ENCODE data around the gene SLC40A1. TPM values are rescaled to one million over a fixed set of nuclear protein-coding genes. Genes with fewer than 3 reads are reported as not detected.

SLC40A1 gene
- total RNA-seq, 1 experiment from 2014 or later: not detected

GRCh38 chr2:189621781-189622180 is 41.2 kb upstream of the SLC40A1 start:
- H3K9me3 ChIP-seq (ENCODE audit: low read length): no peaks in the 10 kb centered on the region
- H3K27me3 ChIP-seq (ENCODE audit: low read length): no peaks in the 10 kb centered on the region
- no peak overlapping the region for H3K4me2 ChIP-seq (ENCODE audit: low read depth, low read length, poor library complexity, severe bottlenecking)
- H3K9ac ChIP-seq (ENCODE audit: low read length): no peak overlapping the region
- DNase-seq: peak; percentile 2
- no peak overlapping the region for H3K27ac ChIP-seq (ENCODE audit: low read length)
- H4K20me1 ChIP-seq (ENCODE audit: insufficient read depth, low read depth, low read length): no peaks in the 10 kb centered on the region
- no peaks in the 10 kb centered on the region for H3K4me1 ChIP-seq (ENCODE audit: low read length)
- H2AFZ ChIP-seq (ENCODE audit: low read length): no peak overlapping the region
- no peak overlapping the region for H3K4me3 ChIP-seq (ENCODE audit: low read length)
- no peaks in the 10 kb centered on the region for H3K36me3 ChIP-seq (ENCODE audit: insufficient read depth, low read length)
- H3K79me2 ChIP-seq (ENCODE audit: low read length): no peaks in the 10 kb centered on the region
- no peaks in the 10 kb centered on the region for H3K9me2 ChIP-seq (replicated peaks; ENCODE audit: insufficient read depth, low read length)

DNA sequence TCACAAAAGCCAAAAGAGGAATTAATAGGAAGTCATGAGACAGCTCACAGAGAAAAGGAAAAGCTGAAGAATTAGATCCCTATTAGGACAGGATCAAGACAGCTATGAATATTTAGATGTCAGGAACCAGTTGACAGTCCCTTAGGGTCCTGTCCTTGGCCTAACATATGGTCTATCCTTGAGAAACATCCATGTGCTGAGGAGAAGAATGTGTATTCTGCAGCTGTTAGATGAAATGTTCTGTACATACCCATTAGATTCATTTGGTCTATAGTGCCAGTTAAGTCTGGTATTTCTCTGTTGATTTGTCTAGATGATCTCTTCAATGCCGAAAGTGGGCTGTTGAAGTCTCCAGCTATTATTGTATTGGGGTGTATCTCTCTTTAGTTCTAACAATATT is 37.6 kb upstream of the SLC40A1 start:
- Histone ChIP-seq H3K4me1 (ENCODE audit: low read length) (no peaks in the 10 kb centered on the region), H3K27me3 (ENCODE audit: low read length) (no peaks in the 10 kb centered on the region), H3K79me2 (ENCODE audit: low read length) (no peaks in the 10 kb centered on the region)

DNA sequence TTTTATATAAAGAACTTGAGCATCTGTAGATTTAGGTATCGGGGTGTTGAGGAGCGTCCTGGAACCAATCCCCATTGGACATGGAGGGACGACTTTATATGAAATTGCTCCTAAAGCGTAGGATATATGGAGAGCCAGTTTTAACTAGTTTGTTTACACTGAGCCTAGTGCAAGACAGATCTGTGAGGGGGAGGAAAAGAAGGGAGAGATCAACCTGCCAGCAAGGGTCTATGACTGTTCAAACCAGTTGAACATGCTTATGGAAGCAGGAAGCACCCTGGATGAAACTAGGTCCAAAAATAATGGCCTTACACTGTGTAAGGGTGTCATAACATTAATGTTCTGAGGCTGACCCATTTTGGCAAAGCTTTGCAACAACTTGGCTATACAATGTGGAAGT is 34.0 kb upstream of the SLC40A1 start:
- Histone ChIP-seq H3K9ac (ENCODE audit: low read length) (no peak overlapping the region), H3K4me1 (ENCODE audit: low read length) (no peaks in the 10 kb centered on the region), H4K20me1 (ENCODE audit: insufficient read depth, low read depth, low read length) (no peaks in the 10 kb centered on the region), H2AFZ (ENCODE audit: low read length) (no peak overlapping the region), H3K27ac (ENCODE audit: low read length) (no peak overlapping the region), H3K36me3 (ENCODE audit: insufficient read depth, low read length) (no peaks in the 10 kb centered on the region), H3K9me3 (ENCODE audit: low read length) (no peaks in the 10 kb centered on the region), H3K4me3 (ENCODE audit: low read length) (no peak overlapping the region), H3K79me2 (ENCODE audit: low read length) (no peaks in the 10 kb centered on the region), H3K4me2 (ENCODE audit: low read depth, low read length, poor library complexity, severe bottlenecking) (no peak overlapping the region), H3K27me3 (ENCODE audit: low read length) (no peaks in the 10 kb centered on the region), H3K9me2 (replicated peaks; ENCODE audit: insufficient read depth, low read length) (no peaks in the 10 kb centered on the region)
- DNase-seq: peak; percentile 32

More for the DNA sequence above, 37.6 kb upstream of the SLC40A1 start:
- Histone ChIP-seq H4K20me1 (ENCODE audit: insufficient read depth, low read depth, low read length) (no peaks in the 10 kb centered on the region), H3K9me3 (ENCODE audit: low read length) (no peaks in the 10 kb centered on the region), H3K4me3 (ENCODE audit: low read length) (no peak overlapping the region), H3K9ac (ENCODE audit: low read length) (no peak overlapping the region), H3K4me2 (ENCODE audit: low read depth, low read length, poor library complexity, severe bottlenecking) (no peak overlapping the region), H3K36me3 (ENCODE audit: insufficient read depth, low read length) (no peaks in the 10 kb centered on the region), H3K27ac (ENCODE audit: low read length) (no peak overlapping the region), H3K9me2 (replicated peaks; ENCODE audit: insufficient read depth, low read length) (no peaks in the 10 kb centered on the region), H2AFZ (ENCODE audit: low read length) (no peak overlapping the region)
- DNase-seq: no peak

DNA sequence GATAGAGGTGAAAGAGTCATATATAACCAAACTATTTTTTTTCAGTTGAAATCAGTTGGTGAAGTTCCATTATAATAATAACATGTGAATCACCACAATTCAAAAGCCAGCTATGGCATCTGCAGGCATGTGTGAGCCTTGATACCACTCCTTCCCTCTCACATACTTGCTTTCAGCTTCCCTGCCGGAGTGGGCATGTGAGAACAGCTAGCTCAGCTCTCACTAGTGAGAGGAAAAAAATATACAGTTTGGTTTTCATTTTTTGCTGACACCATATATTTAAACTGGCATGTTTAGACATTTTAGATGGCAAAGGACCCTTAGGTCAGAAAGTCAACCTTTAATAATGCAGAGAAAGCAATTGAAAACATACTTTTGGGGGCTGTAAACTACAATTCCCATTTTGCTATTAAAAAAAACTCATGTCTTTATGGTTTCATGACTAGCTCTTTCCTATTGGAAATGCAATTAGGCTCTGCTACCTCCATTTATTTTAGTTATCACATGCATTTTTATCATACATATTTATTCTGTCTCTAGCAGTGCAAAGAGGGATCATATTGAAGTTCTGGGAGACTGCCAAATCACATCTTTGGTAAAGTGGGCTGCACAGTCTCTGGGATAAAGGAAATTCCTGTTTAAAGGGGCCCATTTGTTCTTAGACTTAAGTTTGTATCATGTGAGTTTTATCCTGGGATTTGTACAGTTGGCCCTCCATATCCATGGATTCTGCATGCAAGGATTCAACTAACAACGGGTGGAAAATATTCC is 33.2 kb upstream of the SLC40A1 start:
- Histone ChIP-seq H3K4me3 (ENCODE audit: low read length) (no peak overlapping the region), H3K4me1 (ENCODE audit: low read length) (no peaks in the 10 kb centered on the region), H3K36me3 (ENCODE audit: insufficient read depth, low read length) (no peaks in the 10 kb centered on the region), H3K9ac (ENCODE audit: low read length) (no peak overlapping the region), H3K27me3 (ENCODE audit: low read length) (no peaks in the 10 kb centered on the region), H2AFZ (ENCODE audit: low read length) (no peak overlapping the region), H3K4me2 (ENCODE audit: low read depth, low read length, poor library complexity, severe bottlenecking) (no peak overlapping the region), H3K27ac (ENCODE audit: low read length) (no peak overlapping the region), H3K79me2 (ENCODE audit: low read length) (no peaks in the 10 kb centered on the region), H4K20me1 (ENCODE audit: insufficient read depth, low read depth, low read length) (no peaks in the 10 kb centered on the region), H3K9me2 (replicated peaks; ENCODE audit: insufficient read depth, low read length) (no peaks in the 10 kb centered on the region), H3K9me3 (ENCODE audit: low read length) (no peaks in the 10 kb centered on the region)
- peak; percentile 36 for DNase-seq

DNA sequence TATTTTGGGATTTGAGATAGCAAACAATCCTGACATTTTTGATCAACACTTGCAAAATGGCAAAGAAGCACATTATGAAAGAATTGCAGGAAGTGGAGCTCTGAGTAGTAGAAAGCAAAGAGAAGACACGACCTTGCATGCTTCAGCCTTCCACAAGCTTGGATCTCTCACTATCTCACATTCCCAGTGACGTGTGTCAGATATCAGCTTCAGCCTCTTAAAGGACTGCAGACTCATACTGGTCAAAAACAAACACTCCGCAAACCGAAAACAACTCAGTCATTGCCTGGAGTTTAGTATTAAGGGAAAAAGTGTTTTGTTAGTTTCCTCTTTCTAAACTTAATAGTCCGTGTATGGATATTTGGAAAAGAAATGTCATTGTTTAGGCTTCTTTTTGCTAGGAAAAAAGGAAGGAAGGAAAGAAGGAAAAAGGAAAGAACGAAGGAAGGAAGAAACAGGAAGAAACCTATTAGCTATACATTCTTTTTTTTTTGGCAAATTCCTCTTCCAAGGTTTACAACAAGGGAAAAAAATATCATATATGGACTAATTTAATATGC is 32.6 kb upstream of the SLC40A1 start:
- Histone ChIP-seq H3K27ac (ENCODE audit: low read length) (no peak overlapping the region), H3K4me1 (ENCODE audit: low read length) (no peaks in the 10 kb centered on the region), H3K9me2 (replicated peaks; ENCODE audit: insufficient read depth, low read length) (no peaks in the 10 kb centered on the region), H3K9me3 (ENCODE audit: low read length) (no peaks in the 10 kb centered on the region), H3K4me3 (ENCODE audit: low read length) (no peak overlapping the region), H4K20me1 (ENCODE audit: insufficient read depth, low read depth, low read length) (no peaks in the 10 kb centered on the region), H3K4me2 (ENCODE audit: low read depth, low read length, poor library complexity, severe bottlenecking) (no peak overlapping the region), H2AFZ (ENCODE audit: low read length) (no peak overlapping the region), H3K9ac (ENCODE audit: low read length) (no peak overlapping the region), H3K36me3 (ENCODE audit: insufficient read depth, low read length) (no peaks in the 10 kb centered on the region), H3K79me2 (ENCODE audit: low read length) (no peaks in the 10 kb centered on the region), H3K27me3 (ENCODE audit: low read length) (no peaks in the 10 kb centered on the region)
- DNase-seq: no peak

DNA sequence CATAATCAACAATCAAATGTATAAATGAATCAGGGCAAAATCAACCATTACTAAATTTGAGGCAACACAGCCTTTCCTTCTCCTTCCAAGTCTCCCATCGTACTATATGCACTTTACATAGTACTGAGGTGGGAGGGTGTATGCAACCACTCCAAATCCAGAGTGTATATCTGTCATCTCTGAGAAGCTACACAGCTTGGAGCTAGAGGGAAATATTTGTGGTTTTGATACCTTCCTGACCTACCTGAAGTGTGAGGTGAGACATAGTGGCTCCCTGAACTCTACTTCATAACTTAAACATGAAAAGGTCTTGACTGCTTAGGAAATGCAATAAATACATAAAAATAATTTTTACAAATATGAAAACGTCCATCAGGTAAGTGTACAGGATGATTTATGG is 30.1 kb upstream of the SLC40A1 start:
- Histone ChIP-seq H3K36me3 (ENCODE audit: insufficient read depth, low read length) (no peaks in the 10 kb centered on the region), H3K4me3 (ENCODE audit: low read length) (no peak overlapping the region), H4K20me1 (ENCODE audit: insufficient read depth, low read depth, low read length) (no peaks in the 10 kb centered on the region), H3K9ac (ENCODE audit: low read length) (no peak overlapping the region), H3K27me3 (ENCODE audit: low read length) (no peaks in the 10 kb centered on the region), H3K9me2 (replicated peaks; ENCODE audit: insufficient read depth, low read length) (no peaks in the 10 kb centered on the region), H3K4me1 (ENCODE audit: low read length) (no peaks in the 10 kb centered on the region), H3K9me3 (ENCODE audit: low read length) (no peaks in the 10 kb centered on the region), H2AFZ (ENCODE audit: low read length) (no peak overlapping the region), H3K4me2 (ENCODE audit: low read depth, low read length, poor library complexity, severe bottlenecking) (no peak overlapping the region), H3K27ac (ENCODE audit: low read length) (no peak overlapping the region), H3K79me2 (ENCODE audit: low read length) (no peaks in the 10 kb centered on the region)
- no peak for DNase-seq

- Histone ChIP-seq H3K79me2 (ENCODE audit: low read length) (no peaks in the 10 kb centered on the region), H3K9me2 (replicated peaks; ENCODE audit: insufficient read depth, low read length) (no peaks in the 10 kb centered on the region), H3K36me3 (ENCODE audit: insufficient read depth, low read length) (no peaks in the 10 kb centered on the region), H3K27ac (ENCODE audit: low read length) (no peak overlapping the region), H3K9ac (ENCODE audit: low read length) (no peak overlapping the region), H3K27me3 (ENCODE audit: low read length) (no peaks in the 10 kb centered on the region), H3K4me2 (ENCODE audit: low read depth, low read length, poor library complexity, severe bottlenecking) (no peak overlapping the region), H4K20me1 (ENCODE audit: insufficient read depth, low read depth, low read length) (no peaks in the 10 kb centered on the region), H3K4me1 (ENCODE audit: low read length) (no peaks in the 10 kb centered on the region), H3K9me3 (ENCODE audit: low read length) (no peaks in the 10 kb centered on the region), H2AFZ (ENCODE audit: low read length) (no peak overlapping the region), H3K4me3 (ENCODE audit: low read length) (no peak overlapping the region)
- no peak for DNase-seq
Observed at GRCh38 chr2:189609853-189610252, 29.3 kb upstream of the SLC40A1 start.

DNA sequence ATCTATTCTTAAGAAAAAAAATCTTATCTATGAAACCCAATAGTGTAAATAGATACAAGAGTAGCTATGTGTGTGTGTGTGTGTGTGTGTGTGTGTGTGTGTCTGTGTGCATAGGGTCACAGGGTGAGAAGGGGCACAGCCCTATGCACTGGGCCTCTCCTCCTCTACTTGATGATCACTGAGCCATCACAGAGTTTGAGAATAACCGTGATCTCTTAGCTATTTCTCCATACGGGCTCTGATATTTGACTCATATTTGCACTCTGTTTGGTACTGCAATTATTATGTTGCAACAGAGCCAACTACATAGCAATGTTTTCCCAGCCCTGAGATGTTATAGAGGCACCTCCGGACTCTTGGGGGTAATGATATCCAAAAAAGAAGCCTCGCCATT is 28.8 kb upstream of the SLC40A1 start:
- Histone ChIP-seq H3K27me3 (ENCODE audit: low read length) (no peaks in the 10 kb centered on the region), H3K4me3 (ENCODE audit: low read length) (no peak overlapping the region), H3K4me1 (ENCODE audit: low read length) (no peaks in the 10 kb centered on the region), H3K9me3 (ENCODE audit: low read length) (no peaks in the 10 kb centered on the region), H4K20me1 (ENCODE audit: insufficient read depth, low read depth, low read length) (no peaks in the 10 kb centered on the region), H3K9me2 (replicated peaks; ENCODE audit: insufficient read depth, low read length) (no peaks in the 10 kb centered on the region), H3K27ac (ENCODE audit: low read length) (no peak overlapping the region), H3K36me3 (ENCODE audit: insufficient read depth, low read length) (no peaks in the 10 kb centered on the region), H2AFZ (ENCODE audit: low read length) (no peak overlapping the region), H3K9ac (ENCODE audit: low read length) (no peak overlapping the region), H3K79me2 (ENCODE audit: low read length) (no peaks in the 10 kb centered on the region), H3K4me2 (ENCODE audit: low read depth, low read length, poor library complexity, severe bottlenecking) (no peak overlapping the region)
- DNase-seq: no peak
